K562 (cell line): Measurements from ENCODE around the gene BEST3. TPM values are rescaled to one million over a fixed set of nuclear protein-coding genes. Genes with fewer than 3 reads are reported as not detected.
A peak's percentile ranks its signal among the peaks of the same experiment; 100 is the strongest.

Experiments used
- ATAC-seq: fragments of 200-7000 bp; cut with Tn5 transposase; 3 replicates; pipeline ENCODE4 v1.9.1; 2020; ENCODE audit warnings: moderate library complexity
- BruUV-seq: library from RNA; stranded (reverse); fragments of 400-500 nt; replicated peaks from 2 replicates; lab custom pipeline; 2021; lab: Mats Ljungman, UMichigan
- CTCF ChIA-PET: fragments of 300-600 bp; formaldehyde crosslinking; extraction: SDS; loops from one replicate; lab custom pipeline; 2021; ENCODE audit warnings: low intra/inter-chr PET ratio; lab: Yijun Ruan, JAX
- POLR2A ChIA-PET: fragments of 300-600, 350-650 bp; sonication (Branson Sonifier 250); formaldehyde crosslinking; extraction: SDS; loops from one replicate; lab custom pipeline; 2021; ENCODE audit warnings: antibody characterized with exemption, inconsistent platforms; lab: Yijun Ruan, JAX
- DNase-seq, 4 experiments: peaks; one replicate each; pipeline versions ENCODE4 v3.0.0 to v3.0.0-alpha.2; 2011 to 2018; ENCODE audit warnings: low spot score in 3 of 4, mixed read lengths in 3 of 4; ENCODE audit errors: extremely low read depth in 1 of 4
- FAIRE-seq: peaks from 2 replicates; lab custom pipeline; 2011; peaks lifted over from hg19 to GRCh38; lab: Jason Lieb, UNC
- H2AFZ ChIP-seq: 2 replicates; pipeline ENCODE4 v1.6.0; 2011; ENCODE audit warnings: low read depth, low read length, control low read depth, inconsistent platforms
- H3K27ac ChIP-seq: fragments of 200-600 bp; 3 replicates; pipeline ENCODE4 v1.8.0; 2011; ENCODE audit warnings: low read depth, mild to moderate bottlenecking, control low read depth, inconsistent platforms, low read length, moderate library complexity, mixed read lengths; ENCODE audit errors: extremely low read depth
- H3K27me3 ChIP-seq, 2 experiments: fragments of 300-600 bp in 1 of 2; 2 replicates in 1 of 2; 3 replicates in 1 of 2; pipeline versions ENCODE4 v1.6.0 to v1.8.0; 2011; ENCODE audit warnings: inconsistent platforms in 2 of 2, low read length in 2 of 2, mild to moderate bottlenecking in 1 of 2, mixed read lengths in 1 of 2, moderate library complexity in 1 of 2; ENCODE audit not compliant: control insufficient read depth in 2 of 2, insufficient read depth in 2 of 2
- H3K36me3 ChIP-seq: fragments of 300-600 bp; 3 replicates; pipeline ENCODE4 v1.8.0; 2011; ENCODE audit warnings: mild to moderate bottlenecking, low read length, inconsistent platforms; ENCODE audit not compliant: control insufficient read depth, insufficient read depth
- H3K4me1 ChIP-seq, 2 experiments: fragments of 200-600 bp in 1 of 2; replicated peaks in 1 of 2; 2 replicates in 1 of 2; 3 replicates in 1 of 2; pipeline versions ENCODE4 v1.5.1 to v1.8.0; 2011; ENCODE audit warnings: inconsistent platforms in 2 of 2, low read length in 2 of 2, mild to moderate bottlenecking in 1 of 2, mixed read lengths in 1 of 2, moderate library complexity in 1 of 2; ENCODE audit not compliant: control insufficient read depth in 2 of 2, insufficient read depth in 2 of 2
- H3K4me2 ChIP-seq: 2 replicates; pipeline ENCODE4 v1.6.1; 2011; ENCODE audit warnings: low read length, control low read depth, inconsistent platforms, mixed read lengths; ENCODE audit not compliant: insufficient read depth
- H3K4me3 ChIP-seq: fragments of 200-600 bp; sonication (generic), shearing (Covaris generic); 2 replicates; pipeline ENCODE4 v1.5.1; 2016; ENCODE audit warnings: control low read depth, inconsistent platforms
- H3K79me2 ChIP-seq: fragments of 200-600 bp; 3 replicates; pipeline ENCODE4 v1.8.0; 2011; ENCODE audit warnings: low read length, inconsistent platforms; ENCODE audit not compliant: control insufficient read depth, insufficient read depth
- H3K9ac ChIP-seq, 2 experiments: 2 replicates each; pipeline versions ENCODE4 v1.6.0 to v1.6.1; 2011; ENCODE audit warnings: low read depth in 2 of 2, low read length in 2 of 2, control low read depth in 1 of 2, inconsistent platforms in 1 of 2, mild to moderate bottlenecking in 1 of 2, mixed read lengths in 1 of 2; ENCODE audit not compliant: insufficient read depth in 1 of 2
- H3K9me1 ChIP-seq: one replicate; pipeline ENCODE4 v1.6.0; 2011; ENCODE audit warnings: inconsistent platforms, mild to moderate bottlenecking, low read length, moderate library complexity; ENCODE audit not compliant: control insufficient read depth, insufficient read depth
- H3K9me3 ChIP-seq: replicated peaks from 2 replicates; pipeline ENCODE4 v1.5.1; 2011; ENCODE audit warnings: low read depth, low read length, inconsistent platforms; ENCODE audit not compliant: control insufficient read depth, insufficient read depth
- H4K20me1 ChIP-seq: replicated peaks from 2 replicates; pipeline ENCODE4 v1.6.1; 2011; ENCODE audit warnings: low read length, inconsistent platforms, mixed read lengths; ENCODE audit not compliant: control insufficient read depth, insufficient read depth
- ATF6 ChIP-seq: sonication (generic); formaldehyde crosslinking; IDR thresholded peaks from 2 replicates; pipeline ENCODE4 v1.4.0; 2020; ENCODE audit warnings: mild to moderate bottlenecking, missing genetic modification reagents
- CHCHD3 ChIP-seq: fragments of 250-450 bp; sonication (Bioruptor Pico); IDR thresholded peaks from 2 replicates; pipeline ENCODE4 v2.1.2; 2022; ENCODE audit warnings: mild to moderate bottlenecking
- E2F4 ChIP-seq: sonication (generic); formaldehyde crosslinking; IDR thresholded peaks from 2 replicates; pipeline ENCODE4 v1.8.0; 2022; ENCODE audit warnings: mild to moderate bottlenecking, low read depth, missing genetic modification reagents
- EHMT2 ChIP-seq: fragments of 450-650 bp; IDR thresholded peaks from 2 replicates; pipeline ENCODE4 v1.6.1; 2018; ENCODE audit warnings: antibody characterized with exemption
- GABPA ChIP-seq: fragments of 200-800 bp; sonication (Bioruptor generic); conservative IDR thresholded peaks from 2 replicates; pipeline ENCODE4 v1.6.1; 2016; ENCODE audit warnings: low read depth, missing genetic modification characterization, missing compliant biosample characterization
- LCOR ChIP-seq: sonication (generic); formaldehyde crosslinking; IDR thresholded peaks from 2 replicates; pipeline ENCODE4 v1.8.0; 2022; ENCODE audit warnings: mild to moderate bottlenecking, missing genetic modification reagents
- NELFE ChIP-seq: IDR thresholded peaks from 2 replicates; pipeline ENCODE4 v1.6.1; 2011; ENCODE audit warnings: mild to moderate bottlenecking; ENCODE audit not compliant: insufficient read depth, insufficient read length
- NFE2 ChIP-seq: IDR thresholded peaks from 2 replicates; pipeline ENCODE4 v1.6.1; 2014; ENCODE audit warnings: antibody characterized with exemption, low read depth
- RBM17 ChIP-seq: fragments of 200-400 bp; formaldehyde crosslinking; IDR thresholded peaks from 2 replicates; pipeline ENCODE4 v1.6.1; 2017; ENCODE audit warnings: low read depth, mild to moderate bottlenecking, low read length, borderline replicate concordance
- RNF2 ChIP-seq: sonication (generic); IDR thresholded peaks from 2 replicates; pipeline ENCODE4 v1.6.1; 2016
- SMAD3 ChIP-seq: fragments of 450-650 bp; formaldehyde crosslinking; conservative IDR thresholded peaks from 2 replicates; pipeline ENCODE4 v1.4.0; 2020; ENCODE audit warnings: mild to moderate bottlenecking
- STAT5A ChIP-seq: IDR thresholded peaks from 2 replicates; pipeline ENCODE4 v1.6.1; 2012; ENCODE audit warnings: low read length, inconsistent platforms, borderline replicate concordance
- TGIF2 ChIP-seq: sonication (generic); formaldehyde crosslinking; IDR thresholded peaks from 2 replicates; pipeline ENCODE4 v1.8.1; 2022; ENCODE audit warnings: mild to moderate bottlenecking, missing genetic modification reagents, moderate library complexity
- UBTF ChIP-seq, 2 experiments: IDR thresholded peaks; 2 replicates each; pipeline ENCODE4 v1.6.1; 2012; ENCODE audit warnings: improper control_type of control experiment in 2 of 2, low read depth in 2 of 2, low read length in 2 of 2, borderline replicate concordance in 1 of 2
- ZNF121 ChIP-seq: sonication (generic); formaldehyde crosslinking; conservative IDR thresholded peaks from 2 replicates; pipeline ENCODE4 v1.8.0; 2022; ENCODE audit warnings: missing genetic modification reagents
- ZNF507 ChIP-seq: conservative IDR thresholded peaks from 2 replicates; pipeline ENCODE4 v1.6.1; 2017; ENCODE audit warnings: missing genetic modification characterization, missing compliant biosample characterization
- WGBS: fragments of 100-300 bp; shearing (Covaris generic); methylation state at CpG from one replicate; pipeline ENCODE4 v1.1.6; 2016; ENCODE audit warnings: low coverage, mixed read lengths; ENCODE audit not compliant: insufficient coverage; ENCODE audit errors: missing lambda C conversion rate; 5-methylcytosine and 5-hydroxymethylcytosine counted together
- in situ Hi-C: fragments of 300-500 bp; cut with MboI; formaldehyde crosslinking; loops from 4 replicates; pipeline ENCODE4 v1.15.0; 2018; ENCODE audit warnings: inconsistent platforms, mixed read lengths
- intact Hi-C: fragments of 100-400 bp; cut with micrococcal nuclease; formaldehyde crosslinking; loops from 2 replicates; pipeline ENCODE4 v1.14.2; 2022
- polyA plus RNA-seq, 8 experiments: library from polyadenylated mRNA; depleted of rRNA in 4 of 8; stranded (reverse) in 5 of 8; unstranded in 3 of 8; fragments of >200 nt; fragmentation: Nextera tagmentation in 2 of 8; fragmentation: Illumina TruSeq in 1 of 8; extraction: Ambion mirVana in 2 of 8; extraction: Trizol in 1 of 8; gene quantifications; 2 replicates each; pipeline versions ENCODE4 v1.2.1 to v1.2.3, GENCODE V29; 2011 to 2014; ENCODE audit warnings: inconsistent platforms in 1 of 8, missing spikeins in 1 of 8
- total RNA-seq, 7 experiments: library from RNA; depleted of rRNA in 6 of 7; stranded (reverse); fragments of >200 nt in 6 of 7; fragmentation: Illumina TruSeq in 2 of 7; extraction: Trizol in 2 of 7; gene quantifications; 2 replicates each; pipeline versions ENCODE4 v1.2.1 to v1.2.3, GENCODE V29; 2011 to 2021; ENCODE audit warnings: low replicate concordance in 1 of 7
- TF ChIP-seq, protein P1 (sequence below): fragments of 250-450 bp; sonication (Bioruptor Pico); IDR thresholded peaks from 2 replicates; pipeline ENCODE4 v1.8.0; 2021; ENCODE audit warnings: moderate library complexity, mild to moderate bottlenecking, inconsistent platforms

The BEST3 gene
- total and polyA plus RNA-seq, 9 of the 15 experiments (the other 6 are each of a cell fraction or from before 2014, with no cell fraction given): 0.15 TPM; not detected in 8

DNA sequence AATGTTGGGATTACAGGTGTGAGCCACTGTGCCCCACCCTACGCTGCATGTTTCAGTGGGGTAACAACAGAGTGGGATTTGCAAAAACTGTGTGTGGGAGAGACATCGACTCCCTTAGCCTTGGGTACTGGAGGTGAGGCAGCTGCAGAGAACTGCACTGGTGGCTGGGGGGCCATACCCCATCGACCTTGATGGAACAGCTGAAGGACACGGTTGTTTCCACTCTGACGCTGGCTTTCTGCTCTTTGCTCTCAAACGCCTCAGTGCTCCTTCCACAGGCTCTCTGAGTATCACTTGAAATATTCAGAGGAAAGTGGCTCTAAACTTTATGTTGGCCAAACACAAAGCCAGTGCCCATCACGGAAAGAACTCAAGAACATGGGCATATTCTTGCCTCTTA lies 57.6 kb downstream of the BEST3 start:
- Histone ChIP-seq H3K36me3 (no peaks in the 10 kb centered on the region), H3K9ac (0 out of 4 replicates have a peak overlapping the region, but pooled peaks of 1 of the 2 experiments have one; percentile 39), H2AFZ (0 out of 2 replicates have a peak overlapping the region, but pooled peaks have one; percentile 17), H3K79me2 (no peaks in the 10 kb centered on the region), H3K9me3 (no peaks in the 10 kb centered on the region), H3K4me1 (peaks cover 0 to 4% of the 10 kb centered on the region in 2 experiments; a peak in 2 of 5 replicates), H3K4me2 (no peak overlapping the region), H3K4me3 (no peak overlapping the region), H3K27me3 (no peaks in the 10 kb centered on the region), H3K27ac (no peak overlapping the region), H4K20me1 (no peaks in the 10 kb centered on the region), H3K9me1 (no peaks in the 10 kb centered on the region)
- no peak for DNase-seq
- WGBS: 30% methylated on average over 7 of the region's 7 CpGs
- in situ Hi-C loops (no loop called here), intact Hi-C loops (no loop called here)
- ChIA-PET POLR2A (interaction anchor here (1.2 kb wide), 1 partner anchor 138 kb away, joined by 3 read pairs; no protein-coding TSS in a partner anchor), CTCF (no interaction called here)
- no TSS peak for BruUV-seq
- FAIRE-seq: no peak
- ATAC-seq: no peak
- no peak for TF ChIP-seq RBM17
- no peak for TF ChIP-seq NFE2
- TF ChIP-seq RNF2: no peak
- TF ChIP-seq ATF6 (CRISPR knock-in tag): no peak
- TF ChIP-seq SMAD3: no peak
- no peak for TF ChIP-seq EHMT2
- TF ChIP-seq UBTF (IDR thresholded peaks at IDR 0.05; ENCODE audit: borderline replicate concordance in 1 of 2, low read depth in 2 of 2, low read length in 2 of 2): no peak
- TF ChIP-seq LCOR (CRISPR knock-in tag): no peak
- no peak for TF ChIP-seq CHCHD3 (CRISPR knock-in tag)
- TF ChIP-seq STAT5A: no peak
- TF ChIP-seq E2F4 (CRISPR knock-in tag): no peak
- TF ChIP-seq GABPA (tag): no peak
- no peak for TF ChIP-seq NELFE
- no peak for TF ChIP-seq TGIF2
- no peak for TF ChIP-seq ZNF121
- TF ChIP-seq ZNF507: no peak
- TF ChIP-seq, protein P1, sequence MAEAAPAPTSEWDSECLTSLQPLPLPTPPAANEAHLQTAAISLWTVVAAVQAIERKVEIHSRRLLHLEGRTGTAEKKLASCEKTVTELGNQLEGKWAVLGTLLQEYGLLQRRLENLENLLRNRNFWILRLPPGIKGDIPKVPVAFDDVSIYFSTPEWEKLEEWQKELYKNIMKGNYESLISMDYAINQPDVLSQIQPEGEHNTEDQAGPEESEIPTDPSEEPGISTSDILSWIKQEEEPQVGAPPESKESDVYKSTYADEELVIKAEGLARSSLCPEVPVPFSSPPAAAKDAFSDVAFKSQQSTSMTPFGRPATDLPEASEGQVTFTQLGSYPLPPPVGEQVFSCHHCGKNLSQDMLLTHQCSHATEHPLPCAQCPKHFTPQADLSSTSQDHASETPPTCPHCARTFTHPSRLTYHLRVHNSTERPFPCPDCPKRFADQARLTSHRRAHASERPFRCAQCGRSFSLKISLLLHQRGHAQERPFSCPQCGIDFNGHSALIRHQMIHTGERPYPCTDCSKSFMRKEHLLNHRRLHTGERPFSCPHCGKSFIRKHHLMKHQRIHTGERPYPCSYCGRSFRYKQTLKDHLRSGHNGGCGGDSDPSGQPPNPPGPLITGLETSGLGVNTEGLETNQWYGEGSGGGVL (CRISPR knock-in tag): no peak
